ENCODE data around the gene TMEM74B. TPM values are rescaled to one million over a fixed set of nuclear protein-coding genes. Genes with fewer than 3 reads are reported as not detected.
"Not testable (repeated sequence)": the region's sequence is repeated elsewhere in the genome, so short reads cannot be mapped to it uniquely, and the experiment has no call there.

The TMEM74B gene
- total RNA-seq = 0.09 TPM in 1 of 2 replicates, not detected in the other

- intact Hi-C loops (cut with micrococcal nuclease) = no loop called here
Measured at GRCh38 chr20:1184638-1185315, at the start of gene TMEM74B. Gene TMEM74B (minus strand): TSS chr20:1184981. CDS start chr20:1183801, 1,180 bp downstream.

GRCh38 chr20:1232286-1233111 is 47.7 kb upstream of the TMEM74B start:
- intact Hi-C loops (cut with micrococcal nuclease) = no loop called here

DNA sequence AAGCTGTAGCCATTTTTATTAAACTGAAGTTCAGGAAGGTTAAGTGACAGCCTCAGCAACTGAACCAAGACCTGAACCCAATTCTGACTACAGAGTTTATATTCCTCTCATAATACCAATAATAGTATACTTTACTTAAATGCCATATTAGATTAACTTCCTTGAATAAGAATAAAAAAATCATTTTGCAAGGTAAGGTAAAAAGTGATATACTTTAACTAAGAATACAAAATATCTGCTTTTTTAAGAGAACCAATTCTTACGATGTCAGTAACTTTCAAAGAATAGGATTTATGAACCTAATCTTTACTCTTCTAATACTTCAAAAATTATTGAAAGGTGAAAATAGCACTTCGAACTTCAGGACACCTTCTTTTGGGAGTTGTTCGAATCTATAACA is 44.8 kb upstream of the TMEM74B start:
- intact Hi-C loops (cut with micrococcal nuclease) = loop anchor here (5.0 kb wide), 1 partner anchor 168 kb away; no protein-coding TSS in a partner anchor

- intact Hi-C loops (cut with micrococcal nuclease) = loop anchor here (1.0 to 5.0 kb wide), 5 partner anchors 40 to 211 kb away; partner anchors contain the start of genes PSMF1 and SNPH
Measured at GRCh38 chr20:1225783-1226654, 41.2 kb upstream of the TMEM74B start, which contains the start of gene RAD21L1. Gene RAD21L1 (plus strand): TSS chr20:1226044. CDS start chr20:1228454, 2,410 bp downstream.

DNA sequence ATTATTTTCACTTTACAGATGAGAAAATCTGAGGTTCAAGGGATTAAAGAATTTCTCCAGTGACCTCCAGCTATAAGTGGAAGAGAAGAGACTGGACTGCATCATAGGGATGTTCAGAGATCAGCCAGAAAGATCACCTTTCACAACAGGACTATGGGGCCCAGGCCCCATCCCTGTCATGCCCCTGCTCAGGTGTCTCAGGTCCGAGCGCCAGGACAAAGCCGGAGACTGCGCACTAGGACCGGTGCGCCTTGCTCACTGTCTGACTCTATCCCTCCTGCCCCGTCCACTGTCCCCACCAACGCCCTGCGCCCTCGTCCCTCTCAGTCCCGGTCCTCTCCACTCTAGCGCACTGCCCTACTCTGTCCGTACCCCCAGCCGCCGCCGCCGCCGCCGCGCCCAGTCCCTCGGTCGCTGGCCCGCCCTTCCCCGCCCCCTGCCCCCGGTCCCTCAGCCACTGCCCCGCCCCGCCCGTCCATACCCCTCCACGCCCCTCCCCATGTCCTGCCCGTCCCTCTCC is 40.5 kb upstream of the TMEM74B start:
- intact Hi-C loops (cut with micrococcal nuclease) = loop anchor here (1.0 to 5.0 kb wide), 3 partner anchors 100 to 172 kb away; partner anchors contain the start of gene PSMF1

DNA sequence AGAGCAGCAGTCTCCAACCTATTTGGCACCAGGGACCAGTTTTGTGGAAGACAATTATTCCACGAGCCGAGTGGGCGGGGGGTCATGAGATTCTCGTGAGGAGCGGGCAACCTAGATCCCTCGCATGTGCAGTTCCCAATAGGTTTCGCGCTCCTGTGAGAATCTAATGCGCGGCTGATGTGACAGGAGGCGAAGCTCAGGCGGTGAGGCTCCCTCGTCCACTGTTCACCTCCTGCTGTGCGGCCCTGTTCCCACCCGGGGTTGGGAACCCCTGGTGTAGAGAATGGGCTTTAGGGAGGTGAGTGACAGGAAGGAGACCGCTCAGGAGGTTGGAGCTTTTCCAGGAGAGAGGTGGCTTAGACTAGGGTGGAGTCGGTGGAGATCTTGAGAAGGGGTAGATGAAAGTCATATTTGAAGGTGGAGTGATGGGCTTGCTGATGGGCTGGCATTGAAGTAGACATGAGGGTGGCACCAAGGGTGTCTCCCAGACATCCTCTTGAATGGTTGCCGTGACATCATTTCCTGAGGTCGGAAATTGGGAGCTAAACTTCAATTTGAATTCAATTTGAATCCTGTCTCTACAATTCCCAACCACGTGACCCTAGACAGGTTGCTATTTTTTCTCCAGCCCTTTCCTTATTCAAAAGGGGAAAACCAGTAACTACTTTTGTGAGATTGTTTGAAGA is 39.6 kb upstream of the TMEM74B start:
- intact Hi-C loops (cut with micrococcal nuclease) = no loop called here

DNA sequence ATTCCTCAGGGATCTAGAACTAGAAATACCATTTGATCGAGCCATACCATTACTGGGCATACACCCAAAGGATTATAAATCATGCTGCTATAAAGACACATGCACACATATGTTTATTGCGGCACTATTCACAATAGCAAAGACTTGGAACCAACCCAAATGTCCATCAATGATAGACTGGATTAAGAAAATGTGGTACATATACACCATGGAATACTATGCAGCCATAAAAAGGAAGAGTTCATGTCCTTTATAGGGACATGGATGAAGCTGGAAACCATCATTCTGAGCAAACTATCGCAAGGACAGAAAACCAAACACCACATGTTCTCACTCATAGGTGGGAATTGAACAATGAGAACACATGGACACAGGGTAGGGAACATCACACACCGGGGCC is 38.0 kb upstream of the TMEM74B start:
- intact Hi-C loops (cut with micrococcal nuclease) = not testable (repeated sequence)

DNA sequence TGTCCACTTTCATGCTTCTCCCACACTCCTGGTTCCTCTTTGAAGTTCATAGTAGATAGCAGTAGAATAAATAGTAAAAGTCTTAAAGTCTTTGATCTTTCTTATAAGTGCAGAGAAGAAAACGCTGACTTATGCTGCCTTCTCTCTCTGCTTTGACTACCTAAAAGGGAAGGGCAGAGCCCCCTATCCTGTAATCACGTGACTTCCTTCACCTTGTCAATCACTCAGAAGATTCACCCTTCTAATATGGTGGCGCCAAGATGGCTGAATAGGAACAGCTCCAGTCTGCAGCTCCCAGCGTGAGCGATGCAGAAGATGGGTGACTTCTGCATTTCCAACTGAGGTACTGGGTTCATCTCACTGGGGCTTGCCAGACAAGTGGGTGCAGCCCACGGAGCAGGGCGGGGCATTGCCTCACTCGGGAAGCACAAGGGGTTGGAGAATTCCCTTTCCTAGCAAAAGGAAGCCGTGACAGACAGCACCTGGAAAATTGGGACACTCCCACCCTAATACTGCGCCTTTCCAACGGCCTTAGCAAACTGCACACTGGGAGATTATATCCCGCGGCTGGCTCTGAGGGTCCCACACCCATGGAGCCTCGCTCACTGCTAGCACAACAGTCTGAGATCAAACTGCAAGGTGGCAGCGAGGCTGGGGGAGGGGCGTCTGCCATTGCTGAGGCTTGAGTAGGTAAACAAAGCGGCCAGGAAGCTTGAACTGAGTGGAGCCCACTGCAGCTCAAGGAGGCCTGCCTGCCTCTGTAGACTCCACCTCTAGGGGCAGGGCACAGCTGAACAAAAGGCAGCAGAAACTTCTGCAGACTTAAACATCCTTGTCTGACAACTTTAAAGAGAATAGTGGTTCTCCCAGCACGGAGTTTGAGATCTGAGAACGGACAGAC is 32.0 kb upstream of the TMEM74B start:
- intact Hi-C loops (cut with micrococcal nuclease) = not testable (repeated sequence)

DNA sequence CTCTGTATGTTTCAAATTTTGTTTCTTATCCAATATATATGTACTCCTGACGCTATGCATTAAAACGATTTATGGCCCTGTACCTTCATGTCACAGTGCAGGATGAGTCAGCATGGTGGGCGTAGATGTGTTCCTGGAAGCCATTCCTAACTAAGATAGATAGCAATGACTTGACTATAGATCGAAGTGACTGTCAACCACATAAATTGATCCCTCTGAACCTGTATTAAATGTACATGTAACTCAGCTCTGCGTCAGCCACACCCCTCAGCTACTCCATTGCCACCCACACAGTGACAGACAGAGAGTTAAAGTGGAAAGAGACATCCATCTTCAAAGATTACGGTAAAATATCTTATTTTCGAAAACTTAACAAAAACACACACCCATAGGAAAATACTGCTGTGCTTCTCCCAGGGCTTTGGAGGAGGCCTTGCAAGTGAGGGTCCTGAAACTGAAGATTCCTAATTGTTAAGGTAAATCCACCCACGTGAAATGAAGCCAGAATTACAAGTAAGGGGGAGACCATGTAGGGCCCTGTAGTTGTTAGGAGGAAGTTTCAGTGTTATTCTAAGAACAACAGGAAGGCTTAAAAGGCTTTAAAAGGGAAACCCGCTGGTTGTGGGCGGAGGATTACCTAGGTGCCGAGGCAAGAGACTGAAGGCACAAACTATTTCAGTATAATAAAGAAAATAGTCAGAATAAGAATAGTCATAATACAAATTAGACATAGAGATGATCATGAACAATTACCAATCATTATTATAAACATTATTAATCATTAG is 30.8 kb upstream of the TMEM74B start:
- intact Hi-C loops (cut with micrococcal nuclease) = no loop called here

DNA sequence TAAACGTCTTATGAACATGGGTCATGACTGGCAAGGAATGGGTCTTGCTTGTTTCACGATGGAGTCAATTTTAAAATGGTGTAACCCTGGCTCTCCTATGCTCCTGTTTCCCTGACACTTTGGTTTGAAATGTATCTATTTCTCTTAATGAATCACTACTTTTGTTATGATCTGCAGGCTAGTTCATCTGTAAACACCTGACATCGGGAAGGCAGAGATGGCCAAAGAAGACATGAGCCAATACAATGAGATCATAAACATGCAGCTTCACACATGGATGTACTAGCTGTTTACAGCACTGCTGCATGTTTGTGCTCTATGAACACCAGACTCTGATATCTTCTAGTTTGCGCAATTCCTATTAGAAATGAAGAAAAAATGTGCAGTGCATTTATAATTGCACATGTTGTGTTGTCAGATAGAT is 30.1 kb upstream of the TMEM74B start:
- intact Hi-C loops (cut with micrococcal nuclease) = loop anchor here (5.0 kb wide), 1 partner anchor 243 kb away; no protein-coding TSS in a partner anchor

DNA sequence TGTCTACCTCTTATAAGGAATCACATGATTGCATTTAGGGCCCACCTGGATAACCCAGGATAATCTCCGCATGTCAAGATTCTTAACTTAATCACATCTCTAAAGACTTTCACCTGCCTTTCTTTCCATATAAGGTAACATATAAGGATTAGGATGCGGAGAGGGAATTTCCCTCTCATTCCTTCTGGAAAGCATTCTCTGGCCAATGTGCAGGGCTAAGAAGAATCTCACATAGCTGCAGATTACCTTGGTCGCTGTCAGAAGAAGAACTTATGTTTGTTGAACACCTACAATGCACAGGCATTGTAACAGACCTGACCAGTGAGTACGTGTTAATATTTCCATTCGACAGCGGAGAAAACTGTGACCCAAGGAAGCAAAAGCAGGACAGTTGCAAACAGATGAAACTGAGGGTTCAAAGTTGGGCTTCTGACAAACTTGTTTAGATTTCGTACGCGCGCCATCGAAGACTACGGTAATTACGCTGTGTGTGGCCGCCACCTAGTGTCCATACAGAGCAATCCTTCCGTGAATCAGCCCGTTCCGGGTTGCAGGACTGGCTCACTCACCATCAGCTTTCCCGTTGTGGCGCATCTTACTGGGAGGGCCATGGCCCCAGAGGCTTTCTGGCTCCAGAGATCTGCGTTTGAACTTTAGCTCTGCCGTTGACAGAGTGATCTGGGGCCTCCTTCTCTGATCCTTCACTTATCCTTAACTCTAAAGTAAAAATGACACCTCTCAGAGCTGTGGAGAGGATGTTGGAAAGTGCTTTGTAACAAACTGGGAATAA is 28.0 kb upstream of the TMEM74B start:
- intact Hi-C loops (cut with micrococcal nuclease) = loop anchor here (1.0 to 5.0 kb wide), 3 partner anchors 105 to 397 kb away; no protein-coding TSS in a partner anchor

GRCh38 chr20:1212023-1212422 is 27.2 kb upstream of the TMEM74B start:
- intact Hi-C loops (cut with micrococcal nuclease) = loop anchor here (5.0 kb wide), 1 partner anchor 240 kb away; no protein-coding TSS in a partner anchor

GRCh38 chr20:1210501-1210900 is 25.7 kb upstream of the TMEM74B start:
- intact Hi-C loops (cut with micrococcal nuclease) = loop anchor here (5.0 kb wide), 1 partner anchor 238 kb away; no protein-coding TSS in a partner anchor

DNA sequence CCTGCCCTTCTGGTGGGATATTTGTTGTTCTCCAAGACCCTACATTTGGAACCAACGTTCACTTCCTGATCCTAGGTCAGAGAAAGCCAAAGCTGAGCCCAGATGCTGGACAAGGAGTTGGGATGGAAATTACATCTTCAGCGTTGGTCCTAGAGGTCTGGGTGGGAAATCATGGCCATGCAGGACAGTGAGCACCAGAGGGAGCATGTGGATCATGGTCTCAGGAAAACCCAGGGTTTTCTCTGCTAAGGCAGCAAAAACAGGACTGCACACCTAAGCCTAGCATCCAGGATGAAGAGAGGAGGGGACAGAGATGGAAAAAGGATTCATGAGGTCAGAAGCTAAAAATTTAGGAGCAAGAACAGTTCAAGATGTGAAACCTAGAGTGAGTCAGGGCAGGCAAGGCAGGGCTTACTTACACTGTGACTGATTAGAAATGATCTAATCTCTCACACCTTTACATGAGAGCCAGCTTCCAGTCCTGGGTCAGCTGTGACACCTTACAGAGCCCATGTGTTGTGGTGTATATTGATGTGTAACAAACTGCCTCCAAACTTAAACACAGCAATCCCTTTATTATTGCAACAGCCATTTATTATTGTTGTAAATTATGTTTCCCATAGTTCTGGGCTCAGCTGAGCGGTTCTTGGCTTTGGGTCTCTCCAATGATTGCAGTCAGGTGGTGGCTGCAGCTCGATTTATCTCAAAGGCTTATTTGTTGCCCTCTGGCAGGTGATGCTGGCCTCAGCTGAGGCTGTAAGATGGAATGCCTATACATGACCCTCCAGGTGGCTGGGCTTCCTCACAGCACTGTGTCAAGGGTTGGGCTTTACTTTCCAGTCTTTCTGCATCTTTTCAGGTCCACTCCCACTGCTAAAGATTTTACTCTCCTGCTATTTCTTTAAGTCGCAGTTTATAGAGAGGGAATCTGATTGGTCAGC is 24.9 kb upstream of the TMEM74B start:
- intact Hi-C loops (cut with micrococcal nuclease) = loop anchor here (5.0 kb wide), 1 partner anchor 237 kb away; no protein-coding TSS in a partner anchor

DNA sequence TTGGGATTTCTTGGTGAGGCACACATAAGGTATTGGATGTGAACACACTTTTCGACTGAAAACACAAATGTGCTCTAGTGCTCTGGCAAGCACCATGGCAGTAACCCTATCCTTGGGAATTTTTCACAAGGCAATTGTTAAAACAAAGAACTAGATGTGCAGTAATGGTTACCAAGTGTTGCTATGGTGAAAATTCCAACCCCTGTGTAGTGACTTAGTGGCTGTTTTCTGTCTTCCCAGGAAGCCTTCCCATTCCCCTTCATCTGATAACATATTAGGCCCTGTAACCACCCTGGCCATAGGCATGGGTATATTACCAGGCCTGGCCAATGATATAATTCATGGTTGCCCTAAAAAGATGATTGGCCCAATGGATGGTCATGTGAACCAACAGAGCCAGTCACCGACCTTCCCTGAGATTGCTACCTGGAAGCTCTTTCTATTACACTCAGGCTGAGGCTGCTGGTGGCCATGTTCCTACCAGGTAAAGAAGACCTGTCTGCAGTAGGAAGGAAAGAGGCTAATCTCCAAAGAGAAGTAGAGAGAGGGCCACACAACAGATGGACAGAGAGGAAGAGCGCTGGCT is 22.6 kb upstream of the TMEM74B start:
- intact Hi-C loops (cut with micrococcal nuclease) = no loop called here

Data from T-helper 2 cell treated with Interferon-gamma antibody and Interleukin-4, amounts not matched to agents 100 ng/mL and 5 ng/mL, for 36 hours (primary cell).